GM12891 (cell line): ENCODE measurements around the gene IFT88.

Experiments
- PAX5 ChIP-seq: IDR thresholded peaks from 2 replicates; pipeline ENCODE4 v1.6.1; 2011; ENCODE audit warnings: low read length, moderate library complexity, mild to moderate bottlenecking; ENCODE audit not compliant: insufficient read depth, severe bottlenecking
- POLR2A ChIP-seq: IDR thresholded peaks from 2 replicates; pipeline ENCODE4 v1.6.1; 2011; ENCODE audit warnings: low read depth, low read length, control low read depth
- POLR2AphosphoS5 ChIP-seq: IDR thresholded peaks from 2 replicates; pipeline ENCODE4 v1.6.1; 2011; ENCODE audit warnings: low read depth, low read length, control low read depth
- POU2F2 ChIP-seq: IDR thresholded peaks from 2 replicates; pipeline ENCODE4 v1.6.1; 2011; ENCODE audit warnings: low read depth, mild to moderate bottlenecking, control low read depth, low read length, moderate library complexity
- SPI1 ChIP-seq: IDR thresholded peaks from 2 replicates; pipeline ENCODE4 v1.6.1; 2011; ENCODE audit warnings: low read depth, low read length, control low read depth
- TAF1 ChIP-seq: IDR thresholded peaks from 2 replicates; pipeline ENCODE4 v1.6.1; 2011; ENCODE audit warnings: low read depth, low read length, control low read depth

DNA sequence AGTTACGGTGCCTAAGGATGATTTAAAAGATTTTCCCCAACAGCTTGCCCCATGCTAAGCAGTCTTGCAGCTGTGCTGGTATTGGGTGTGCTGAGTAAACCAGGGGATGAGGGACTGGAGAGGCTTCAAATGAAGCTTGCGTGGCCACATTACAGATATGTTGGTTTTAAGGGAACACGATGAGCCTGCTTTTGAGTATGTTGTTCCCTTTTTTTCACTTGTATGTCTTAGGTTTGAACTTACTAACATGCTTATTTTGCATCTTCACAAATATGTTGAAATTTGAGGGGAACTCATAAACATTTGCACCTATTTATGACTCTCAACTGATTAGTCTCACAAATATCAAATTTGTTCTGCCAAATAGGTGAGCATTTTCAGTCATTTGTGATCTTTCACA lies 134.5 kb downstream of the IFT88 start:
- TF ChIP-seq SPI1 = no peak
- TF ChIP-seq POLR2A = no peak
- TF ChIP-seq POLR2AphosphoS5 = no peak
- TF ChIP-seq TAF1 = no peak
- TF ChIP-seq POU2F2 = no peak
- no peak for TF ChIP-seq PAX5
